Activated T-cell treated with anti-CD3 and anti-CD28 coated beads, Interleukin-2, amount 50 U/mL, for 72 hours (primary cell): ENCODE data around the gene ZDHHC11B. TPM values are rescaled to one million over a fixed set of nuclear protein-coding genes. Genes with fewer than 3 reads are reported as not detected.
"Not testable (repeated sequence)": the region's sequence is repeated elsewhere in the genome, so short reads cannot be mapped to it uniquely, and the experiment has no call there.

Source experiments
- ATAC-seq, 2 donors: fragments of 150-1000 bp; cut with Tn5 transposase; replicated peaks in 1 of 2; 2 replicates each; pipeline ENCODE4 v1.10.0; 2021; ENCODE audit warnings: moderate library complexity in 2 of 2, mild to moderate bottlenecking in 1 of 2
- DNase-seq, 2 donors: peaks; one replicate each; pipeline ENCODE4 v3.0.0; 2021 to 2022; ENCODE audit warnings: mixed read lengths in 1 of 2
- H3K27ac Mint-ChIP-seq: one replicate; pipeline ENCODE4 v1.8.0; 2022; ENCODE audit warnings: mild to moderate bottlenecking, moderate library complexity, mixed read lengths
- H3K27me3 Mint-ChIP-seq: one replicate; pipeline ENCODE4 v1.8.0; 2022; ENCODE audit warnings: low read depth, mixed read lengths
- H3K36me3 Mint-ChIP-seq, 2 donors: one replicate each; pipeline ENCODE4 v1.8.0; 2022; ENCODE audit warnings: mixed read lengths in 2 of 2, mild to moderate bottlenecking in 1 of 2; ENCODE audit not compliant: insufficient read depth in 2 of 2
- H3K4me1 Mint-ChIP-seq: one replicate; pipeline ENCODE4 v1.8.0; 2022; ENCODE audit warnings: low read depth, mixed read lengths
- H3K4me3 Mint-ChIP-seq, 2 donors: one replicate each; pipeline ENCODE4 v1.8.0; 2022; ENCODE audit warnings: mild to moderate bottlenecking in 2 of 2, mixed read lengths in 2 of 2, moderate library complexity in 2 of 2
- H3K9me3 Mint-ChIP-seq, 2 donors: one replicate each; pipeline ENCODE4 v1.8.0; 2022; ENCODE audit warnings: mixed read lengths in 2 of 2
- total RNA-seq, 2 donors: library from RNA; stranded (reverse); gene quantifications; one replicate each; pipeline ENCODE4 v1.2.3, GENCODE V29; 2022

ZDHHC11B gene
- total RNA-seq, 2 donors from 2014 or later: 0.24 TPM; not detected in 1

- not testable (repeated sequence) for ATAC-seq, H3K4me1 Mint-ChIP-seq, H3K27ac Mint-ChIP-seq, H3K36me3 Mint-ChIP-seq, H3K27me3 Mint-ChIP-seq, H3K9me3 Mint-ChIP-seq, H3K4me3 Mint-ChIP-seq, DNase-seq
Measured at GRCh38 chr5:750226-750625, 34.3 kb downstream of the ZDHHC11B start.

- H3K4me1 Mint-ChIP-seq: peaks cover 5% of the 10 kb centered on the region
- no peaks in the 10 kb centered on the region for H3K36me3 Mint-ChIP-seq
- ATAC-seq (no peak), DNase-seq (no peak)
- no peak overlapping the region for H3K4me3 Mint-ChIP-seq
- no peaks in the 10 kb centered on the region for H3K9me3 Mint-ChIP-seq
- no peaks in the 10 kb centered on the region for H3K27me3 Mint-ChIP-seq
- no peak overlapping the region for H3K27ac Mint-ChIP-seq
Measured at GRCh38 chr5:749101-749670, 35.3 kb downstream of the ZDHHC11B start.

- ATAC-seq, H3K27me3 Mint-ChIP-seq, H3K4me1 Mint-ChIP-seq, H3K27ac Mint-ChIP-seq, DNase-seq, H3K36me3 Mint-ChIP-seq, H3K4me3 Mint-ChIP-seq, H3K9me3 Mint-ChIP-seq: not testable (repeated sequence)
Measured at GRCh38 chr5:748011-748980, 36.2 kb downstream of the ZDHHC11B start.

GRCh38 chr5:747303-747844, 37.2 kb downstream of the ZDHHC11B start:
- H3K9me3 Mint-ChIP-seq, H3K4me1 Mint-ChIP-seq, DNase-seq, ATAC-seq, H3K36me3 Mint-ChIP-seq, H3K27ac Mint-ChIP-seq, H3K27me3 Mint-ChIP-seq, H3K4me3 Mint-ChIP-seq: not testable (repeated sequence)

GRCh38 chr5:746258-746761, 38.2 kb downstream of the ZDHHC11B start:
- H3K27ac Mint-ChIP-seq: no peak overlapping the region
- H3K4me1 Mint-ChIP-seq: no peaks in the 10 kb centered on the region
- H3K9me3 Mint-ChIP-seq: no peaks in the 10 kb centered on the region
- DNase-seq: no peak
- H3K4me3 Mint-ChIP-seq: no peak overlapping the region
- ATAC-seq: no peak
- H3K27me3 Mint-ChIP-seq: no peaks in the 10 kb centered on the region
- no peaks in the 10 kb centered on the region for H3K36me3 Mint-ChIP-seq

- not testable (repeated sequence) for H3K4me1 Mint-ChIP-seq, H3K9me3 Mint-ChIP-seq, H3K36me3 Mint-ChIP-seq, H3K4me3 Mint-ChIP-seq, DNase-seq, ATAC-seq, H3K27ac Mint-ChIP-seq, H3K27me3 Mint-ChIP-seq
Measured at GRCh38 chr5:745272-746142, 39.0 kb downstream of the ZDHHC11B start.

GRCh38 chr5:743696-744404, 40.7 kb downstream of the ZDHHC11B start:
- H3K4me3 Mint-ChIP-seq, H3K27me3 Mint-ChIP-seq, H3K36me3 Mint-ChIP-seq, H3K9me3 Mint-ChIP-seq, ATAC-seq, H3K27ac Mint-ChIP-seq, DNase-seq, H3K4me1 Mint-ChIP-seq: not testable (repeated sequence)

- H3K4me3 Mint-ChIP-seq, H3K27me3 Mint-ChIP-seq, ATAC-seq, H3K4me1 Mint-ChIP-seq, H3K9me3 Mint-ChIP-seq, H3K27ac Mint-ChIP-seq, DNase-seq, H3K36me3 Mint-ChIP-seq: not testable (repeated sequence)
Measured at GRCh38 chr5:742276-742675, 42.3 kb downstream of the ZDHHC11B start.

GRCh38 chr5:734145-734544, 50.4 kb downstream of the ZDHHC11B start:
- not testable (repeated sequence) for H3K27me3 Mint-ChIP-seq, ATAC-seq, H3K4me3 Mint-ChIP-seq, DNase-seq, H3K9me3 Mint-ChIP-seq, H3K36me3 Mint-ChIP-seq, H3K4me1 Mint-ChIP-seq, H3K27ac Mint-ChIP-seq

- DNase-seq, H3K4me3 Mint-ChIP-seq, H3K4me1 Mint-ChIP-seq, H3K9me3 Mint-ChIP-seq, H3K27me3 Mint-ChIP-seq, ATAC-seq, H3K27ac Mint-ChIP-seq, H3K36me3 Mint-ChIP-seq: not testable (repeated sequence)
Measured at GRCh38 chr5:732754-733454, 51.6 kb downstream of the ZDHHC11B start.

GRCh38 chr5:729225-729624, 55.3 kb downstream of the ZDHHC11B start:
- not testable (repeated sequence) for H3K27ac Mint-ChIP-seq, H3K4me3 Mint-ChIP-seq, H3K36me3 Mint-ChIP-seq, DNase-seq, H3K9me3 Mint-ChIP-seq, H3K4me1 Mint-ChIP-seq, ATAC-seq, H3K27me3 Mint-ChIP-seq

- H3K27me3 Mint-ChIP-seq, H3K36me3 Mint-ChIP-seq, H3K4me3 Mint-ChIP-seq, DNase-seq, ATAC-seq, H3K27ac Mint-ChIP-seq, H3K9me3 Mint-ChIP-seq, H3K4me1 Mint-ChIP-seq: not testable (repeated sequence)
Measured at GRCh38 chr5:727087-727486, 57.4 kb downstream of the ZDHHC11B start.
